Karpas-422 (cell line): ENCODE results near the gene RMND1. TPM values are rescaled to one million over a fixed set of nuclear protein-coding genes. Genes with fewer than 3 reads are reported as not detected.

Experiments used
- DNase-seq: peaks from one replicate; pipeline ENCODE4 v3.0.0-alpha.2; 2015
- H2AFZ ChIP-seq: fragments of 200-600 bp; sonication (generic); 2 replicates; pipeline ENCODE4 v1.6.1; 2014; ENCODE audit warnings: antibody characterized with exemption, low read length, mixed read lengths
- H3K27ac ChIP-seq: fragments of 200-600 bp; sonication (generic); 2 replicates; pipeline ENCODE4 v1.5.1; 2014; ENCODE audit warnings: mild to moderate bottlenecking, low read length, moderate library complexity
- H3K27me3 ChIP-seq: fragments of 200-600 bp; sonication (generic); 2 replicates; pipeline ENCODE4 v1.6.1; 2014; ENCODE audit warnings: low read length, mixed read lengths
- H3K36me3 ChIP-seq: fragments of 200-600 bp; sonication (generic); 2 replicates; pipeline ENCODE4 v1.6.1; 2014; ENCODE audit warnings: low read length, mixed read lengths; ENCODE audit not compliant: insufficient read depth
- H3K4me1 ChIP-seq: fragments of 200-600 bp; sonication (generic); 2 replicates; pipeline ENCODE4 v1.6.1; 2014; ENCODE audit warnings: mild to moderate bottlenecking, low read length, mixed read lengths
- H3K4me2 ChIP-seq: fragments of 200-600 bp; sonication (generic); 2 replicates; pipeline ENCODE4 v1.6.1; 2014; ENCODE audit warnings: low read length, low read depth, mild to moderate bottlenecking; ENCODE audit not compliant: poor library complexity, severe bottlenecking
- H3K4me3 ChIP-seq: fragments of 200-600 bp; sonication (generic); 2 replicates; pipeline ENCODE4 v1.5.1; 2014; ENCODE audit warnings: mild to moderate bottlenecking, antibody characterized with exemption, low read length, mixed read lengths
- H3K79me2 ChIP-seq: fragments of 200-600 bp; sonication (generic); 2 replicates; pipeline ENCODE4 v1.6.1; 2014; ENCODE audit warnings: mild to moderate bottlenecking, low read length, mixed read lengths
- H3K9ac ChIP-seq: fragments of 200-600 bp; sonication (generic); 2 replicates; pipeline ENCODE4 v1.6.0; 2014; ENCODE audit warnings: low read length
- H3K9me2 ChIP-seq: fragments of 200-600 bp; sonication (generic), shearing (Covaris generic); replicated peaks from 2 replicates; pipeline ENCODE4 v1.6.0; 2014; ENCODE audit warnings: mild to moderate bottlenecking, low read length, moderate library complexity; ENCODE audit not compliant: insufficient read depth
- H3K9me3 ChIP-seq: fragments of 300-700, 200-600 bp; sonication (generic); 2 replicates; pipeline ENCODE4 v1.6.1; 2014; ENCODE audit warnings: low read length, mixed read lengths
- H4K20me1 ChIP-seq: fragments of 200-600 bp; sonication (generic); 2 replicates; pipeline ENCODE4 v1.6.1; 2014; ENCODE audit warnings: mild to moderate bottlenecking, antibody characterized with exemption, low read length, low read depth; ENCODE audit not compliant: insufficient read depth
- total RNA-seq: library from RNA; depleted of rRNA; stranded (reverse); fragments of >200 nt; shearing (Covaris generic); gene quantifications from 2 replicates; pipeline ENCODE4 v1.2.3, GENCODE V29; 2014; ENCODE audit warnings: low replicate concordance

The RMND1 gene
- total RNA-seq, 1 experiment from 2014 or later, result 25.3 TPM

DNA sequence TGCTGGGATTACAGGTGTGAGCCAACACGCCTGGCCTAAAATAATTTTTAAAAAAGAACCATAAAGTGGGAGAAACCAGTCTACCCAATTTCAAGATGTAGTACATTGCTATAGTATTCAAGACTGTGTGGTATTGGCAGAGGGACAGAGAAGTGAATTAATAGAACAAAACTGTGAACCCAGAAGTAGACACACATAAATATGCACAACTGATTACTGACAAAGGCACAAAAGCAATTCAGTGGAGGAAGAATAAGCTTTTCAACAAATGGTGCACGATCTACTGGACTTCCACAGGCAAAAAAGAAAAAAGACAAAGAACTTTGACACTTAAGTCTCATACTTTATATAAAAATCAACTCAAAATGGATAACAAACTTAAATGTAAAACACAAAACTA lies 76.1 kb downstream of the RMND1 start:
- Histone ChIP-seq H3K27ac (peak overlapping the region; percentile 68), H3K27me3 (no peaks in the 10 kb centered on the region), H3K36me3 (peaks cover 21% of the 10 kb centered on the region; the same call in 1 of the 2 replicates), H3K4me1 (peaks cover 64% of the 10 kb centered on the region), H3K4me2 (peak overlapping the region; percentile 67), H4K20me1 (peaks cover 42% of the 10 kb centered on the region), H3K9me2 (no peaks in the 10 kb centered on the region), H3K9ac (no peak overlapping the region), H3K79me2 (peaks cover 89% of the 10 kb centered on the region), H2AFZ (no peak overlapping the region), H3K4me3 (peak overlapping the region; percentile 31), H3K9me3 (no peaks in the 10 kb centered on the region)
- DNase-seq, result no peak

DNA sequence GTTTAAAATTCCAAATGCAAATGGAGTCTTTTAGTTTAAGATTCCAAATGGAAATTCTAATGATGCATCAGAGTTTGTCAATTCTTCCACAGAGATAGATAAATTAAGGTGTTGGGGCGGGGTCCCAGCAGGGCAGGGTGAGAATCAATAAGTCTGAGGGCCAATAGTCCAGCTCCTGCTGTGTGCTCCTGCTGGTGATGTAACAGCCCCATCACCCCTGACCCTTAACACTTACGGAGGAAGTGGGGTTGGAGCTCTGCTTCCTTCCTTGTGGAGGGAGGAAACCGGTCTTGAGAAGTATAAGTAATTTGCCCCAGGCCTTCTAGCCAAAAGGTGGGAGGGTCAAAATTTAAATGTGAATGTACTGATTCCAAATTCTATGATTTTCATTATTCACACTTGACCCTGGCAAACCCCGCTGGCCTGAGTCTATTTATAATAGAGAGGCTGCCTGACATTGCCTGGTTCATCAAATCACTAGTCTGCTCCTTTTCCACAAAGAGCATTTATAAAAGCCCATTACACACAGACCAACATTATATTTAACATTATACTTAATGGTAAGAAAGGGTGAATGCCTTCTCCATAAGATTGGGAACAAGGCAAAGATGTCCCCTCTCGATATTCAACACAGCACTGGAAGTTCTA lies 77.8 kb downstream of the RMND1 start:
- Histone ChIP-seq H3K9ac (no peak overlapping the region), H3K9me2 (no peaks in the 10 kb centered on the region), H3K4me1 (peaks cover 49% of the 10 kb centered on the region), H3K36me3 (peaks cover 21% of the 10 kb centered on the region; the same call in 1 of the 2 replicates), H3K27ac (no peak overlapping the region), H2AFZ (no peak overlapping the region), H3K9me3 (no peaks in the 10 kb centered on the region), H3K4me3 (no peak overlapping the region), H4K20me1 (peaks cover 27% of the 10 kb centered on the region), H3K79me2 (peaks cover 86% of the 10 kb centered on the region), H3K27me3 (no peaks in the 10 kb centered on the region), H3K4me2 (no peak overlapping the region)
- DNase-seq, result no peak

DNA sequence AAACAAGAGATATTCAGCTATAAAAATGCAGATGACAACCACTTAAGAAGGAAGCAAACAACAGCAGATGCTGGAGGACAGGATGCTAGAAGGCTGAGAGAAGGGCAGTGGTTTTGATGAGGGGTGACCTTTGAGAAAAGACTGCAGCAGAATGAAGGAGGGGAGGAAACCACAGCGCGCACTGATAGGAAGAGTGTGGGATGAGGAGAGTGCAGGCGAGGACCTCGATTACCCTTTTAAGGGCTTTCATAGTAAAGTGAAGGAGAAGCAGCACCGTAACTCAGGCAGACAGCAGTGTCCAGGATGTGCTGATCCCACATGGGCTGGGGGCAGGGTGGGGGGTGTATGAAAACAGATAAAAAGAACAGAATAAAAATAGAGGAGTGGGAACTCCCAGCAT lies 79.8 kb downstream of the RMND1 start:
- no peaks in the 10 kb centered on the region for H3K9me3 ChIP-seq
- H2AFZ ChIP-seq, result no peak overlapping the region
- no peaks in the 10 kb centered on the region for H3K27me3 ChIP-seq
- peaks cover 30% of the 10 kb centered on the region for H3K4me1 ChIP-seq
- DNase-seq, result no peak
- H3K4me2 ChIP-seq, result no peak overlapping the region
- no peak overlapping the region for H3K9ac ChIP-seq
- H3K79me2 ChIP-seq, result peaks cover 71% of the 10 kb centered on the region
- peaks cover 21% of the 10 kb centered on the region; the same call in 1 of the 2 replicates for H3K36me3 ChIP-seq
- peaks cover 19% of the 10 kb centered on the region for H4K20me1 ChIP-seq
- H3K9me2 ChIP-seq, result no peaks in the 10 kb centered on the region
- H3K27ac ChIP-seq, result no peak overlapping the region
- H3K4me3 ChIP-seq, result no peak overlapping the region

DNA sequence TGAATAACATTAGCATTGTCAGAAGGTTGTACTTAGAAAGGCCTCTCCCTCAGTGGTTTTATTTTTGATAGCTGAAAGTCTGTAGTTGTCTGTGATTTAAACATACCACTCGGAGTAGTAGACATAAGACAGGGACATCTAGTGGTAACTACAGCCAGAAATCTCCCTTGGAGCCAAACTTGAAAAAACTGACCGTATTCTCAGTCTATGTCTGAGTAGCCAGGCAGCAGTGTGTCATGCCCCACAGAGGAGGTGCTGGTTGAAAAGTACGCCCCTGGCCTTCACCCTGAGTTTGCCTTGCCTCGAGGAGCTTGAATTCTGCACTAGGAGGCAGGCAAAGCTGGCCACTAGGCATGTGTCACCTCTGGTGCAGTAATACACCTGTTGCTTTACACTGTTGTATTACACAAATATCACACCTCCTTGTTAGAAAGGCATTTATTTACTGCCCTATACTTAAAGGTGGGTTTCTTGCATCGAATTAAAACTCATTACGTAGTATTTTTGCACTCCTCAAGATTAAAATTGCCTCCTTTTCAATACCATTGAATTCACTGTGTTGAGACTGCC lies 81.3 kb downstream of the RMND1 start:
- Histone ChIP-seq H3K9me3 (no peaks in the 10 kb centered on the region), H3K4me3 (no peak overlapping the region), H3K27ac (no peak overlapping the region), H3K9ac (no peak overlapping the region), H3K4me1 (peaks cover 14% of the 10 kb centered on the region), H4K20me1 (peaks cover 13% of the 10 kb centered on the region), H3K36me3 (peaks cover 29% of the 10 kb centered on the region), H3K79me2 (peaks cover 56% of the 10 kb centered on the region), H3K9me2 (no peaks in the 10 kb centered on the region), H2AFZ (no peak overlapping the region), H3K4me2 (no peak overlapping the region), H3K27me3 (no peaks in the 10 kb centered on the region)
- DNase-seq, result no peak

DNA sequence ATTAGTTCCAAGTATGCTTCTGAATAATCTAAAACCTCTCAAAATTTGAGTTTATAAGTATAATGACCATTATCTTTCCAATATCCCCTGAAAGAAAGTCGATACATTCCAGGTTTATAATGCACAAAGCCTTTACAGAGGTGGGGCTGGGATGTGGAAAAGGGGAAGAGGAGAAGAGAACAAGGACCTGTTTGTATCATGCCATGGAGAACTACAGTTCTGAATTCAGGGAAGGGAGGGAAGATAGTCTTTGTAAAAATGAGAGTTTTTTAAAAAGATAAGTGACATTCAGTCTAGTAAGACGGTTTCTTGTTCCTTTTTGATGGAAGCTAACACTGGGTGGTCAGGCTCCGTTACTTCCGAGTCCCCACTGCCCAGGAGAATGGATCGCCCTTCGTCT lies 86.7 kb downstream of the RMND1 start:
- Histone ChIP-seq H3K9me2 (no peaks in the 10 kb centered on the region), H2AFZ (no peak overlapping the region), H3K36me3 (peaks cover 19% of the 10 kb centered on the region), H3K4me1 (no peaks in the 10 kb centered on the region), H3K79me2 (peaks cover 8% of the 10 kb centered on the region), H3K9ac (no peak overlapping the region), H3K9me3 (no peaks in the 10 kb centered on the region), H3K27me3 (no peaks in the 10 kb centered on the region), H3K27ac (no peak overlapping the region), H3K4me2 (no peak overlapping the region), H4K20me1 (no peaks in the 10 kb centered on the region), H3K4me3 (no peak overlapping the region)
- no peak for DNase-seq

GRCh38 chr6:151359486-151359885 lies 92.4 kb downstream of the RMND1 start:
- Histone ChIP-seq H2AFZ (no peak overlapping the region), H3K9ac (no peak overlapping the region), H3K4me3 (no peak overlapping the region), H3K4me2 (no peak overlapping the region), H3K36me3 (peaks cover 3% of the 10 kb centered on the region; the same call in 1 of the 2 replicates), H4K20me1 (no peaks in the 10 kb centered on the region), H3K27me3 (no peaks in the 10 kb centered on the region), H3K27ac (no peak overlapping the region), H3K79me2 (no peaks in the 10 kb centered on the region), H3K9me2 (no peaks in the 10 kb centered on the region), H3K9me3 (no peaks in the 10 kb centered on the region), H3K4me1 (no peaks in the 10 kb centered on the region)
- DNase-seq, result no peak

GRCh38 chr6:151358475-151358874 lies 93.5 kb downstream of the RMND1 start:
- H3K79me2 ChIP-seq, result no peaks in the 10 kb centered on the region

DNA sequence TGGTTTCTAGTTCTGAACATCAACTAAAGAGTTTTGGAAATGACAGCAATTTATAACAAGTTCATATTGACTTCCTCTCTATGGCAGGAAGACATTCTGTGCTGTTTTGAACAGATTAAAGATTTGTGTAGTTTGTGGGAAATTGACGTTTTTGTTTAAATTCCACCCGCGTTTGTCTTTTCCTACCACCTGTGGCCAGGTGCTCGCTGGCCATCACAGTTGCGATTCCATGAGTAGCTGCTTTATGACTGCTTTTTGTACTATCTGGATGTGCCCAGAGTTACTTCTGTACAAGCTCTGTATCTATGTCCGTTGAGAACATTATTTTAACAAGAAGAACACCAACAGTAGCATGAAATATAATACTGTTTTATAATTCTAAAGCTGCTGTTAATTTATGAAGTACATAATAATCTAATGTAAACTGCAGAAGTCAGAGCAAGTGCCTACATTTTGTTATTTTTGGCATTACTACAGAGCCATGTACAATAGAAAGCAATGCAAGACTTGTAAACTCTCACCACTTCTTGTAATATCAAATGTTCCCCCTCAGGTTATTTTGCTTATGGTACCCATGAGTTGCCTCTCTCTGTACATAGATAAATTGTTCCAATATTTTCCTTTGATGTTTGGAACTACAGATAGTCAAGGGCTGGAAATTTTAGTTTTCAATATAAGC lies 94.0 kb downstream of the RMND1 start:
- no peak for DNase-seq
- no peaks in the 10 kb centered on the region for H3K27me3 ChIP-seq
- H4K20me1 ChIP-seq, result no peaks in the 10 kb centered on the region
- no peak overlapping the region for H3K4me2 ChIP-seq
- peaks cover 3% of the 10 kb centered on the region; the same call in 1 of the 2 replicates for H3K36me3 ChIP-seq
- H3K27ac ChIP-seq, result no peak overlapping the region
- H3K9ac ChIP-seq, result no peak overlapping the region
- no peak overlapping the region for H3K4me3 ChIP-seq
- no peak overlapping the region for H2AFZ ChIP-seq
- no peaks in the 10 kb centered on the region for H3K79me2 ChIP-seq
- H3K9me2 ChIP-seq, result no peaks in the 10 kb centered on the region
- H3K4me1 ChIP-seq, result no peaks in the 10 kb centered on the region
- no peaks in the 10 kb centered on the region for H3K9me3 ChIP-seq

More at GRCh38 chr6:151358475-151358874, 93.5 kb downstream of the RMND1 start:
- Histone ChIP-seq H4K20me1 (no peaks in the 10 kb centered on the region), H3K4me3 (no peak overlapping the region), H3K4me1 (no peaks in the 10 kb centered on the region), H3K9me3 (no peaks in the 10 kb centered on the region), H3K9ac (no peak overlapping the region), H2AFZ (no peak overlapping the region), H3K36me3 (peaks cover 3% of the 10 kb centered on the region; the same call in 1 of the 2 replicates), H3K27ac (no peak overlapping the region), H3K27me3 (no peaks in the 10 kb centered on the region), H3K4me2 (no peak overlapping the region), H3K9me2 (no peaks in the 10 kb centered on the region)
- DNase-seq, result no peak
